HepG2 (cell line): Measurements from ENCODE around the gene LRPPRC. TPM values are rescaled to one million over a fixed set of nuclear protein-coding genes. Genes with fewer than 3 reads are reported as not detected.
A peak's percentile ranks its signal among the peaks of the same experiment; 100 is the strongest.

Experiments
- ATAC-seq: fragments of 200-7000 bp; cut with Tn5 transposase; 3 replicates; pipeline ENCODE4 v1.9.1; 2020; ENCODE audit warnings: mild to moderate bottlenecking, moderate library complexity
- BruUV-seq: library from RNA; stranded (reverse); fragments of 400-500 nt; replicated peaks from 2 replicates; lab custom pipeline; 2021; lab: Mats Ljungman, UMichigan
- CTCF ChIA-PET: fragments of 300-600 bp; formaldehyde crosslinking; extraction: SDS; loops from one replicate; lab custom pipeline; 2021; ENCODE audit warnings: low total read pairs, inconsistent platforms, low intra/inter-chr PET ratio; lab: Yijun Ruan, JAX
- POLR2A ChIA-PET: fragments of 350-600 bp; sonication (Branson Sonifier 250); formaldehyde crosslinking; loops from one replicate; lab custom pipeline; 2020; ENCODE audit warnings: antibody characterized with exemption, inconsistent platforms; lab: Yijun Ruan, JAX
- DNase-seq: peaks from one replicate; pipeline ENCODE4 v3.0.0-alpha.2; 2015; ENCODE audit warnings: low spot score
- FAIRE-seq: peaks from 3 replicates; lab custom pipeline; 2011; peaks lifted over from hg19 to GRCh38; lab: Jason Lieb, UNC
- H2AFZ ChIP-seq: one replicate; pipeline ENCODE4 v1.6.1; 2011; ENCODE audit warnings: low read length, inconsistent platforms
- H3K27ac ChIP-seq: fragments of 300-600 bp; 3 replicates; pipeline ENCODE4 v1.8.0; 2011; ENCODE audit warnings: mixed run types, mild to moderate bottlenecking, mixed read lengths, low read length, inconsistent platforms; ENCODE audit not compliant: insufficient read depth; ENCODE audit errors: extremely low read length
- H3K27me3 ChIP-seq, 2 experiments: fragments of 200-600 bp in 1 of 2; 2 replicates in 1 of 2; 3 replicates in 1 of 2; pipeline versions ENCODE4 v1.6.0 to v1.8.0; 2011; ENCODE audit warnings: low read length in 2 of 2, mild to moderate bottlenecking in 2 of 2, moderate library complexity in 2 of 2, inconsistent platforms in 1 of 2; ENCODE audit not compliant: insufficient read depth in 2 of 2, control insufficient read depth in 1 of 2
- H3K36me3 ChIP-seq, 2 experiments: fragments of 200-600 bp in 1 of 2; replicated peaks in 1 of 2; 2 replicates in 1 of 2; 3 replicates in 1 of 2; pipeline versions ENCODE4 v1.5.1 to v1.8.0; 2011; ENCODE audit warnings: low read length in 2 of 2, inconsistent platforms in 1 of 2; ENCODE audit not compliant: insufficient read depth in 2 of 2, control insufficient read depth in 1 of 2
- H3K4me1 ChIP-seq: 2 replicates; pipeline ENCODE4 v1.5.1; 2012; ENCODE audit warnings: low read length, inconsistent platforms; ENCODE audit not compliant: insufficient read depth
- H3K4me2 ChIP-seq: 2 replicates; pipeline ENCODE4 v1.6.0; 2011; ENCODE audit warnings: low read depth, low read length, inconsistent platforms
- H3K4me3 ChIP-seq, 3 experiments: fragments of 200-600 bp in 1 of 3; sonication (generic), shearing (Covaris generic) in 1 of 3; replicated peaks in 1 of 3; 2 replicates each; pipeline ENCODE4 v1.5.1; 2011 to 2016; ENCODE audit warnings: low read length in 3 of 3, inconsistent platforms in 2 of 3, low read depth in 2 of 3, mild to moderate bottlenecking in 2 of 3, control low read depth in 1 of 3, mixed read lengths in 1 of 3; ENCODE audit not compliant: insufficient read depth in 1 of 3
- H3K79me2 ChIP-seq: one replicate; pipeline ENCODE4 v1.6.1; 2011; ENCODE audit warnings: low read length, inconsistent platforms; ENCODE audit not compliant: insufficient read depth
- H3K9ac ChIP-seq: 2 replicates; pipeline ENCODE4 v1.6.0; 2011; ENCODE audit warnings: mild to moderate bottlenecking, low read depth, low read length, inconsistent platforms; ENCODE audit not compliant: insufficient read depth
- H3K9me3 ChIP-seq: 2 replicates; pipeline ENCODE4 v1.5.1; 2012; ENCODE audit warnings: mild to moderate bottlenecking, low read length
- H4K20me1 ChIP-seq: 2 replicates; pipeline ENCODE4 v1.6.0; 2011; ENCODE audit warnings: inconsistent platforms, mild to moderate bottlenecking, low read length, moderate library complexity; ENCODE audit not compliant: insufficient read depth
- ONECUT2 ChIP-seq: sonication (generic); formaldehyde crosslinking; IDR thresholded peaks from 2 replicates; pipeline ENCODE4 v1.4.0; 2020; ENCODE audit warnings: missing genetic modification reagents
- RBM39 ChIP-seq: fragments of 200-400 bp; formaldehyde crosslinking; IDR thresholded peaks from one replicate; pipeline ENCODE4 v1.6.1; 2018; ENCODE audit warnings: antibody characterized with exemption, mild to moderate bottlenecking, low read depth, low read length; ENCODE audit not compliant: poor library complexity, severe bottlenecking
- ZMYM4 ChIP-seq: sonication (generic); formaldehyde crosslinking; IDR thresholded peaks from 2 replicates; pipeline ENCODE4 v1.8.1; 2023; ENCODE audit warnings: mild to moderate bottlenecking, missing genetic modification reagents
- ZNF766 ChIP-seq: sonication (generic); formaldehyde crosslinking; IDR thresholded peaks from 2 replicates; pipeline ENCODE4 v1.5.0; 2020; ENCODE audit warnings: missing genetic modification reagents, borderline replicate concordance
- WGBS: methylation state at CpG from one replicate; pipeline ENCODE4 v1.1.6; 2017; ENCODE audit warnings: low lambda C conversion rate; 5-methylcytosine and 5-hydroxymethylcytosine counted together
- in situ Hi-C: cut with HindIII; loops from 2 replicates; pipeline ENCODE4 v1.10.0; 2017; ENCODE audit warnings: low pct_unique_long_range_greater_than_20kb; ENCODE audit not compliant: extremely low pct_ligation_motif_present
- intact Hi-C: fragments of 100-400 bp; cut with micrococcal nuclease; formaldehyde crosslinking; loops from one replicate; pipeline ENCODE4 v1.10.0; 2022; ENCODE audit not compliant: unreplicated experiment
- polyA plus RNA-seq, 8 experiments: library from polyadenylated mRNA; depleted of rRNA in 3 of 8; stranded (reverse) in 7 of 8; unstranded in 1 of 8; fragments of >200 nt; fragmentation: Illumina TruSeq in 4 of 8; extraction: Trizol in 4 of 8; gene quantifications; 2 replicates each; pipeline versions ENCODE4 v1.2.1 to v1.2.3, GENCODE V29; 2011 to 2016; ENCODE audit warnings: low read depth in 4 of 8, missing spikeins in 1 of 8, mixed read lengths in 1 of 8; ENCODE audit not compliant: insufficient read depth in 1 of 8
- total RNA-seq, 5 experiments: library from RNA; depleted of rRNA; stranded (reverse); fragments of >200 nt; fragmentation: Illumina TruSeq; extraction: Trizol; gene quantifications; 2 replicates each; pipeline ENCODE4 v1.2.3, GENCODE V29; 2016; ENCODE audit warnings: low read depth in 1 of 5
- TF ChIP-seq, protein P1 (sequence below): sonication (generic); formaldehyde crosslinking; IDR thresholded peaks from 2 replicates; pipeline ENCODE4 v1.4.0; 2020; ENCODE audit warnings: missing genetic modification reagents, mild to moderate bottlenecking, borderline replicate concordance
- TF ChIP-seq, protein P2 (sequence below): sonication (generic); formaldehyde crosslinking; IDR thresholded peaks from 2 replicates; pipeline ENCODE4 v1.5.0; 2020; ENCODE audit warnings: missing genetic modification reagents

LRPPRC gene
- total and polyA plus RNA-seq, 2 of the 13 experiments (the other 11 are each of a cell fraction or from before 2014, with no cell fraction given), result 117 to 167 TPM

DNA sequence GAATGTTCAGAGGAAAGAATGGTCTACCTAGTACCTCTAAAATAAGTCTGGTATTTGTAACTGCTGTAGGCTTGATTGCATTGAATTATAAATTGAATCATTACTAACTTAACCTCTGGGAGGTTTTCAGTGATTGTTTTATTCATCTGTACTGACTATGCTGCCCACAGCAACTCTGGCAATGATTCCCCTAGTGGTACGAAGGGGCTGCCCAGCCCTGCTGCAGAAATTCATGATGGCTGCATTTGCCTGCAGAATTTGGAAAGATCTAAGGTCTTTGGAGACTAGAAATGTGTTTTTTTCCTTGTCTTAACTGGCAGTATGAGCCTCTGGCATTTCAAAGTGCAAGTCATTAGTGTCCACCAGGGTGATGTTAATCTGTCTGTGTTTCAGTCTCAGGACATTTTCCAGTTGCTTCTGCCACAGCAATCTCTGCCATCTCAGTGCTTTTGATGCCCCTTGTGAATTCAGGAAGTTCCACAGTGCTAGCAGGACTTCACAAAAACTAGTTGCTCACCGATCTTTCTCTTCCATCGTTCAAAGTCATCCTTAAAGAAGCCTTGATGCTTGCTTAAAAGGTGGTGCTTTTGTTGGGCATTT, 13.4 kb upstream of the LRPPRC start:
- intact Hi-C loops, result no loop called here
- no peaks in the 10 kb centered on the region for H3K79me2 ChIP-seq
- FAIRE-seq (no peak), DNase-seq (no peak), ATAC-seq (peak; percentile 43; the same call in 2 of the 3 replicates)
- CTCF ChIA-PET, result no interaction called here
- H3K9ac ChIP-seq, result no peak overlapping the region
- 49% methylated on average over 3 of the region's 3 CpGs for WGBS
- no peak overlapping the region for H2AFZ ChIP-seq
- no peaks in the 10 kb centered on the region for H3K9me3 ChIP-seq
- no peaks in the 10 kb centered on the region; a peak in 4 of 5 replicates for H3K27me3 ChIP-seq
- no peak overlapping the region for H3K4me3 ChIP-seq
- no peaks in the 10 kb centered on the region for H3K4me1 ChIP-seq
- H3K36me3 ChIP-seq, result no peaks in the 10 kb centered on the region
- in situ Hi-C loops, result no loop called here
- H3K27ac ChIP-seq, result no peak overlapping the region
- H3K4me2 ChIP-seq, result no peak overlapping the region
- H4K20me1 ChIP-seq, result no peaks in the 10 kb centered on the region
- POLR2A ChIA-PET, result no interaction called here
- TF ChIP-seq ONECUT2 (CRISPR knock-in tag) (no peak), RBM39 (no peak), ZMYM4 (CRISPR knock-in tag) (no peak), ZNF766 (no peak)
- TF ChIP-seq, protein P1, sequence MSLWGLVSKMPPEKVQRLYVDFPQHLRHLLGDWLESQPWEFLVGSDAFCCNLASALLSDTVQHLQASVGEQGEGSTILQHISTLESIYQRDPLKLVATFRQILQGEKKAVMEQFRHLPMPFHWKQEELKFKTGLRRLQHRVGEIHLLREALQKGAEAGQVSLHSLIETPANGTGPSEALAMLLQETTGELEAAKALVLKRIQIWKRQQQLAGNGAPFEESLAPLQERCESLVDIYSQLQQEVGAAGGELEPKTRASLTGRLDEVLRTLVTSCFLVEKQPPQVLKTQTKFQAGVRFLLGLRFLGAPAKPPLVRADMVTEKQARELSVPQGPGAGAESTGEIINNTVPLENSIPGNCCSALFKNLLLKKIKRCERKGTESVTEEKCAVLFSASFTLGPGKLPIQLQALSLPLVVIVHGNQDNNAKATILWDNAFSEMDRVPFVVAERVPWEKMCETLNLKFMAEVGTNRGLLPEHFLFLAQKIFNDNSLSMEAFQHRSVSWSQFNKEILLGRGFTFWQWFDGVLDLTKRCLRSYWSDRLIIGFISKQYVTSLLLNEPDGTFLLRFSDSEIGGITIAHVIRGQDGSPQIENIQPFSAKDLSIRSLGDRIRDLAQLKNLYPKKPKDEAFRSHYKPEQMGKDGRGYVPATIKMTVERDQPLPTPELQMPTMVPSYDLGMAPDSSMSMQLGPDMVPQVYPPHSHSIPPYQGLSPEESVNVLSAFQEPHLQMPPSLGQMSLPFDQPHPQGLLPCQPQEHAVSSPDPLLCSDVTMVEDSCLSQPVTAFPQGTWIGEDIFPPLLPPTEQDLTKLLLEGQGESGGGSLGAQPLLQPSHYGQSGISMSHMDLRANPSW, result no peak
- TF ChIP-seq, protein P2, sequence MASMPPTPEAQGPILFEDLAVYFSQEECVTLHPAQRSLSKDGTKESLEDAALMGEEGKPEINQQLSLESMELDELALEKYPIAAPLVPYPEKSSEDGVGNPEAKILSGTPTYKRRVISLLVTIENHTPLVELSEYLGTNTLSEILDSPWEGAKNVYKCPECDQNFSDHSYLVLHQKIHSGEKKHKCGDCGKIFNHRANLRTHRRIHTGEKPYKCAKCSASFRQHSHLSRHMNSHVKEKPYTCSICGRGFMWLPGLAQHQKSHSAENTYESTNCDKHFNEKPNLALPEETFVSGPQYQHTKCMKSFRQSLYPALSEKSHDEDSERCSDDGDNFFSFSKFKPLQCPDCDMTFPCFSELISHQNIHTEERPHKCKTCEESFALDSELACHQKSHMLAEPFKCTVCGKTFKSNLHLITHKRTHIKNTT (CRISPR knock-in tag), result no peak
- no TSS peak for BruUV-seq
